ENCODE results near the gene STARD7.

- no peak for TF ChIP-seq JUND (IDR thresholded peaks at IDR 0.05)
- no peak for TF ChIP-seq CTCF (IDR thresholded peaks at IDR 0.05; ENCODE audit: low read depth, low read length, missing input control)
- no peak for TF ChIP-seq ATF3 (IDR thresholded peaks at IDR 0.05)
Observed at GRCh38 chr2:96209729-96210085, 1.1 kb upstream of the STARD7 start.

All from liver (tissue), 3 donors.